ENCODE results near the gene SPC24.

Gene SPC24

GRCh38 chr19:11165486-11166030, 10.0 kb upstream of the SPC24 start:
- no peak for TF ChIP-seq CTCF (IDR thresholded peaks at IDR 0.05)

DNA sequence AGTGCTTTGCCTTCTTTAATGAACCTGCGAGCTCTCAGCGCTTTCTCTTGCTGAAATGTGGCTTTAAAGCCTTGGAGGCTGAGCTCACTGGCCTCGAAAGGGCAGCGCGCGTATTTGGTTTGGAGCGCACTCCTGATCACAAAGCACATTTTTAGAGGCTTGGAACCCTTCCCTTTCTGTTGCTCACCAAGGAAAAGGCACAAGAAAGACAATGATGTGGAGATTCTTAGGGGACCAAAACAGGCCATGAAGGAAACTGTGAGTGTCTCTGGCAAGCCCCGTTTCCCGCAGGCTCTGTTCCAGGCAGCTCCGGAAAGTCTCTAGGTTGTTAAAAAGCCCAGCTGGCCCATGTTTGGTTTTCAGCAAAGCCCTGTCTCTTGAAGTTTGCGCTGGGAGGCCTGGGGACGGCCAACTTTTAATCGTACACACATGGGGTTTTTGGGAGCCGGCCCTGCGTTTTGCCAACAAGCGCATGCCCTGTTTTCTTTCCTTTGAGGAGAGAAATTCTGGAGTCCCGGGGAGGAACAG, 9.4 kb upstream of the SPC24 start:
- TF ChIP-seq CTCF (IDR thresholded peaks at IDR 0.05): no peak

GRCh38 chr19:11164296-11164695, 8.7 kb upstream of the SPC24 start:
- no peak for TF ChIP-seq CTCF (IDR thresholded peaks at IDR 0.05)

GRCh38 chr19:11159598-11160439, 4.2 kb upstream of the SPC24 start:
- TF ChIP-seq CTCF (IDR thresholded peaks at IDR 0.05): no peak

GRCh38 chr19:11154683-11155047, 917 bp downstream of the SPC24 start:
- TF ChIP-seq CTCF (IDR thresholded peaks at IDR 0.05): no peak

GRCh38 chr19:11152318-11153062, 3.1 kb downstream of the SPC24 start:
- no peak for TF ChIP-seq CTCF (IDR thresholded peaks at IDR 0.05)

DNA sequence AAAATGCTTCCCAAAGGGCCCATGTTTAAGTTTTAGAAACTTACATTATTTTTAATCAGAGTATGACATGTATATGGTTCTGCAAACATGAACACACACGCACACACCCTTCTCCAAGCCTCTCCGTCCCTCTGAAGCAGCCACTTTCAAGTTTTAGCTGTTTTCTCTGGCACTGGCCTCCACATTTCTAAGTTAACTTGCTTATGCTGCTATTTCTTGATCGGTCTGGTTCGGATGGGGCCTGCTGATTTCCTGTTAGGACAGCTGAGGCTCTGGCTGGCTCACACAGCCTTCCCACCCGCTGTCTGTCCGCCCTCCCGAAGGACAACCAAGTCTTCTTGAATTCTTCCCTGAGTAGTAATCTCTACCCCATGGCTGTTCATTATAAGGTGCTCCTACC, 4.4 kb downstream of the SPC24 start:
- no peak for TF ChIP-seq CTCF (IDR thresholded peaks at IDR 0.05)
